Lower leg skin (tissue), 4 donors: ENCODE data around the gene IGFBP7. TPM values are rescaled to one million over a fixed set of nuclear protein-coding genes. Genes with fewer than 3 reads are reported as not detected.

ENCODE experiments used
- DNase-seq, 2 donors: peaks; one replicate each; pipeline ENCODE4 v3.0.0-alpha.2; 2019; ENCODE audit warnings: low spot score in 2 of 2
- H3K4me3 ChIP-seq: fragments of 200-600 bp; sonication (generic); 2 replicates; pipeline ENCODE4 v1.5.1; 2017; ENCODE audit warnings: mild to moderate bottlenecking, low read depth; ENCODE audit not compliant: poor library complexity, severe bottlenecking
- POLR2A ChIP-seq, 2 donors: fragments of 450-650 bp; IDR thresholded peaks; one replicate each; pipeline ENCODE4 v1.6.1; 2016 to 2017; ENCODE audit warnings: antibody characterized with exemption in 2 of 2, mild to moderate bottlenecking in 1 of 2, moderate library complexity in 1 of 2
- WGBS, 2 donors: methylation state at CpG; one replicate each; pipeline ENCODE4 v1.1.5; 2018; 5-methylcytosine and 5-hydroxymethylcytosine counted together
- intact Hi-C: fragments of 100-400 bp; cut with DNase I; formaldehyde crosslinking; loops from one replicate; pipeline ENCODE4 v1.15.0; 2023; ENCODE audit warnings: low total_unique reads
- total RNA-seq, 4 donors: library from RNA; depleted of rRNA; stranded (reverse); fragments of >200 nt; gene quantifications; one replicate each; pipeline ENCODE4 v1.1.0, GENCODE V29; 2016
- TF ChIP-seq, protein P1 (sequence below), 3 donors: fragments of 450-650 bp; IDR thresholded peaks; one replicate each; pipeline ENCODE4 v1.5.1; 2016; ENCODE audit warnings: antibody characterized with exemption in 3 of 3, mild to moderate bottlenecking in 3 of 3, moderate library complexity in 2 of 3

Gene IGFBP7
- total RNA-seq, 4 donors from 2014 or later: 122 to 324 (median 168) TPM

- intact Hi-C loops: no loop called here
- WGBS, 2 donors: 89 to 92% methylated on average over 6 of the region's 6 CpGs
- DNase-seq: no peak
- no peak overlapping the region for H3K4me3 ChIP-seq
- TF ChIP-seq, protein P1, sequence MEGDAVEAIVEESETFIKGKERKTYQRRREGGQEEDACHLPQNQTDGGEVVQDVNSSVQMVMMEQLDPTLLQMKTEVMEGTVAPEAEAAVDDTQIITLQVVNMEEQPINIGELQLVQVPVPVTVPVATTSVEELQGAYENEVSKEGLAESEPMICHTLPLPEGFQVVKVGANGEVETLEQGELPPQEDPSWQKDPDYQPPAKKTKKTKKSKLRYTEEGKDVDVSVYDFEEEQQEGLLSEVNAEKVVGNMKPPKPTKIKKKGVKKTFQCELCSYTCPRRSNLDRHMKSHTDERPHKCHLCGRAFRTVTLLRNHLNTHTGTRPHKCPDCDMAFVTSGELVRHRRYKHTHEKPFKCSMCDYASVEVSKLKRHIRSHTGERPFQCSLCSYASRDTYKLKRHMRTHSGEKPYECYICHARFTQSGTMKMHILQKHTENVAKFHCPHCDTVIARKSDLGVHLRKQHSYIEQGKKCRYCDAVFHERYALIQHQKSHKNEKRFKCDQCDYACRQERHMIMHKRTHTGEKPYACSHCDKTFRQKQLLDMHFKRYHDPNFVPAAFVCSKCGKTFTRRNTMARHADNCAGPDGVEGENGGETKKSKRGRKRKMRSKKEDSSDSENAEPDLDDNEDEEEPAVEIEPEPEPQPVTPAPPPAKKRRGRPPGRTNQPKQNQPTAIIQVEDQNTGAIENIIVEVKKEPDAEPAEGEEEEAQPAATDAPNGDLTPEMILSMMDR (IDR thresholded peaks at IDR 0.05): no peak
- no peak for TF ChIP-seq POLR2A (IDR thresholded peaks at IDR 0.05)
Measured at GRCh38 chr4:56990109-56990905, 119.9 kb downstream of the IGFBP7 start.

GRCh38 chr4:56986952-56987351 lies 123.2 kb downstream of the IGFBP7 start:
- TF ChIP-seq, protein P1 (IDR thresholded peaks at IDR 0.05): no peak
- TF ChIP-seq POLR2A (IDR thresholded peaks at IDR 0.05): no peak
- DNase-seq: no peak
- H3K4me3 ChIP-seq: no peak overlapping the region
- intact Hi-C loops: no loop called here
- WGBS, 2 donors: 77 to 80% methylated on average over 3 of the region's 3 CpGs

DNA sequence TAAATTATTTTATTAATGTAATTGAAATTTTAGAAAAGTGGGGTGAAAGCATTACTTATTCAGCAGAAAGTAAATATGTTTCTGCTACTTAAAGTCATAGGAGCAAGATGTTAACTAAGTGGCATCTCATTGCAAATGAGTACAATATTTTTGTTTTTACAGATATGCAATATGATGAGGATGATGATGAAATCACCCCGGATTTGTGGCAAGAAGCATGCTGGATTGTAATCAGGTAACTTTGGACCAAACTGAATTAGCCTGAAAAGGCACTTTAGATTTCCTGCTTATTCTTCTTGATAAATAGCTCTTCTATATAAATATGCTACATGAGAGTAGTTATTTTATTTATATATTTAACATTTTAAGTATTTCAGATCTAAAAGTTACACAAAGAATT lies 124.0 kb downstream of the IGFBP7 start:
- H3K4me3 ChIP-seq: no peak overlapping the region

DNA sequence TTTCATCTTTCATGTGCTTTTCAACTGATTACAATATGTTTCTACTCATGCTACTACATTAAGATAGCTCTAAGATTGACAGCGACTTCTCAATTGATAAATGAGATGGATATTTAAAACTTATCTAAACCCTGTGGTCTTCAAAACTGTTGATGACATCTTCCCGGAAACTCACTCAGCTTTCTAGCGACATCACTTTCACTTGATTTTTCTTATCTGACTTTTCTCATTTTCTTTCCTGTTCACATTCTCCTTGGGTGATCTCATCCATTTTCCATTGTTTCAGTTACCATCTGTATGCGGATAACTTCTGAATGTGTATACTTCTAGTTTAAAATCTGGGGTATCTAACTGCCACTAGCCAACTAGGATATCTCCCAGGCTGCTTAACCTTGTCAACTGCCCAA lies 128.4 kb downstream of the IGFBP7 start:
- 71 to 72% methylated on average over 4 of the region's 4 CpGs for WGBS, 2 donors
- no peak overlapping the region for H3K4me3 ChIP-seq
- TF ChIP-seq, protein P1 (IDR thresholded peaks at IDR 0.05): no peak
- no peak for TF ChIP-seq POLR2A (IDR thresholded peaks at IDR 0.05)
- DNase-seq: no peak
- intact Hi-C loops: no loop called here

More for the DNA sequence above, 124.0 kb downstream of the IGFBP7 start:
- TF ChIP-seq, protein P1 (IDR thresholded peaks at IDR 0.05): no peak
- no peak for TF ChIP-seq POLR2A (IDR thresholded peaks at IDR 0.05)
- intact Hi-C loops: no loop called here
- 89 to 91% methylated on average over 1 of the region's 1 CpG for WGBS, 2 donors
- no peak for DNase-seq

Other genes with a start within 250 kb of the IGFBP7 start
- 10 to 100 TPM; 29.2 to 48.2 (median 41.7) TPM for gene REST, start 202.5 kb downstream of the IGFBP7 start, total RNA-seq
- 10 to 100 TPM; 37.8 to 46.4 (median 42.9) TPM for gene NOA1, start 132.8 kb downstream of the IGFBP7 start, total RNA-seq
- gene POLR2B, start 131.5 kb downstream of the IGFBP7 start, total RNA-seq: 100 to 1,000 TPM in 1 of 4 donors, 10 to 100 TPM in 3; 47.5 to 109 (median 75.1) TPM